ENCODE data around the gene TRAPPC14. TPM values are rescaled to one million over a fixed set of nuclear protein-coding genes. Genes with fewer than 3 reads are reported as not detected.

Gene TRAPPC14
- total and polyA plus RNA-seq, 2 of the 13 experiments (the other 11 are each of a cell fraction or from before 2014, with no cell fraction given), result 4.7 to 9.6 TPM

GRCh38 chr7:100119072-100119969, 39.2 kb downstream of the TRAPPC14 start, which contains the start of the genes CNPY4 and TAF6 (continued):
- TF ChIP-seq ATF2 (CRISPR knock-in tag; IDR thresholded peaks at IDR 0.05) (peak; percentile 63), ZNF724P (CRISPR knock-in tag; IDR thresholded peaks at IDR 0.05; ENCODE audit: borderline replicate concordance) (no peak), ZNF44 (CRISPR knock-in tag; IDR thresholded peaks at IDR 0.05) (peak; percentile 74; the same call in 1 of the 2 replicates), ZNF713 (CRISPR knock-in tag; IDR thresholded peaks at IDR 0.05) (no peak), MBNL3 (CRISPR knock-in tag; conservative IDR thresholded peaks at IDR 0.05) (no peak), POLR2G (IDR thresholded peaks at IDR 0.05; ENCODE audit: low read depth, low read length) (peak; percentile 70), ZNF788 (CRISPR knock-in tag; IDR thresholded peaks at IDR 0.05; ENCODE audit: borderline replicate concordance) (peak; percentile 83; the same call in 1 of the 2 replicates), ZNF550 (CRISPR knock-in tag; IDR thresholded peaks at IDR 0.05; ENCODE audit: borderline replicate concordance) (no peak), POGZ (CRISPR knock-in tag; IDR thresholded peaks at IDR 0.05) (0 out of 2 replicates have a peak, but pooled peaks have one; percentile 7), ATRX (CRISPR knock-in tag; IDR thresholded peaks at IDR 0.05; ENCODE audit: borderline replicate concordance) (no peak), FOXA3 (CRISPR knock-in tag; IDR thresholded peaks at IDR 0.05) (no peak; the same call in none of the 2 replicates), ZNF737 (CRISPR knock-in tag; IDR thresholded peaks at IDR 0.05; ENCODE audit: borderline replicate concordance) (no peak), HNF1B (CRISPR knock-in tag; IDR thresholded peaks at IDR 0.05) (peak; percentile 80), ZFX (CRISPR knock-in tag; IDR thresholded peaks at IDR 0.05; ENCODE audit: low read depth) (no peak), GLMP (CRISPR knock-in tag; IDR thresholded peaks at IDR 0.05; ENCODE audit: borderline replicate concordance) (no peak), ZNF205 (CRISPR knock-in tag; IDR thresholded peaks at IDR 0.05) (no peak), ZNF530 (CRISPR knock-in tag; IDR thresholded peaks at IDR 0.05; ENCODE audit: low read depth) (no peak), ZNF331 (CRISPR knock-in tag; IDR thresholded peaks at IDR 0.05) (no peak), ZNF577 (CRISPR knock-in tag; IDR thresholded peaks at IDR 0.05; ENCODE audit: borderline replicate concordance, low read depth) (no peak; the same call in 1 of the 2 replicates), SP4 (CRISPR knock-in tag; IDR thresholded peaks at IDR 0.05) (no peak; the same call in 1 of the 2 replicates), DMAP1 (CRISPR knock-in tag; IDR thresholded peaks at IDR 0.05) (peak; percentile 76; the same call in 1 of the 2 replicates), ZFP37 (CRISPR knock-in tag; IDR thresholded peaks at IDR 0.05; ENCODE audit: borderline replicate concordance) (peak; percentile 39; the same call in 1 of the 2 replicates), ZNF552 (CRISPR knock-in tag; IDR thresholded peaks at IDR 0.05; ENCODE audit: borderline replicate concordance) (no peak)

All from HepG2 (cell line).